Psoas muscle (tissue), 8 donors: ENCODE measurements around the gene DSCAM. TPM values are rescaled to one million over a fixed set of nuclear protein-coding genes. Genes with fewer than 3 reads are reported as not detected.

Source experiments
- ATAC-seq, 4 donors: fragments of 200-7000 bp; cut with Tn5 transposase; one replicate each; pipeline ENCODE4 v1.9.1; 2020; ENCODE audit warnings: moderate library complexity in 3 of 4, mild to moderate bottlenecking in 2 of 4
- DNase-seq, 2 donors: peaks; one replicate each; pipeline ENCODE4 v3.0.0-alpha.2; 2020
- H3K27ac ChIP-seq: fragments of 200-600 bp; one replicate; pipeline ENCODE4 v1.8.0; 2022
- H3K27me3 ChIP-seq, 3 donors: fragments of 200-600 bp in 1 of 3; one replicate each; pipeline versions ENCODE4 v1.6.1 to v1.8.0; 2013 to 2022; ENCODE audit warnings: low read length in 2 of 3, mild to moderate bottlenecking in 2 of 3, moderate library complexity in 1 of 3; ENCODE audit not compliant: insufficient read depth in 3 of 3
- H3K36me3 ChIP-seq, 2 donors: fragments of 200-600 bp in 1 of 2; one replicate each; pipeline versions ENCODE4 v1.6.1 to v1.8.0; 2013 to 2022; ENCODE audit warnings: low read depth in 1 of 2, mild to moderate bottlenecking in 1 of 2, moderate library complexity in 1 of 2; ENCODE audit not compliant: insufficient read depth in 1 of 2
- H3K4me1 ChIP-seq: fragments of 200-600 bp; one replicate; pipeline ENCODE4 v1.8.0; 2022
- H3K4me3 ChIP-seq: fragments of 200-600 bp; one replicate; pipeline ENCODE4 v1.8.0; 2022; ENCODE audit warnings: mild to moderate bottlenecking
- H3K9me3 ChIP-seq: fragments of 200-600 bp; one replicate; pipeline ENCODE4 v1.8.0; 2022
- CTCF ChIP-seq: fragments of 200-600 bp; IDR thresholded peaks from one replicate; pipeline ENCODE4 v1.8.0; 2022; ENCODE audit warnings: antibody characterized with exemption
- WGBS, 3 donors: extraction: QIAGEN DNeasy Blood & Tissue Kit; methylation state at CpG; one replicate each; pipeline versions ENCODE4 v1.1.6 to v1.1.7; 2013; 5-methylcytosine and 5-hydroxymethylcytosine counted together
- intact Hi-C, 2 donors: fragments of 100-400 bp; cut with DNase I; formaldehyde crosslinking; loops; one replicate each; pipeline versions ENCODE4 v1.11.0 to v1.14.2; 2022
- polyA plus RNA-seq, 3 donors: library from polyadenylated mRNA; stranded (reverse); fragments of 200-250 nt; gene quantifications; one replicate each; pipeline ENCODE4 v1.2.3, GENCODE V29; 2013
- total RNA-seq, 4 donors: library from RNA; stranded (reverse); fragmentation: NEBNext Ultra II Directional in 2 of 4; extraction: Animal tissue kit (Norgen Biotek cat#: 25700) in 2 of 4; gene quantifications; one replicate each; pipeline versions ENCODE4 v1.2.1 to v1.2.4, GENCODE V29; 2021 to 2023
- donor health status: healthy with polysubstance abuse.
- donor health status: DM: no; HTN: no; CAD: no; lungs with moderate emphysema.
- donor health status: Bipolar disorder and iron deficiency.
- donor health status: healthy.
- donor health status: DM: yes; HTN: yes; CAD: no.
- donor health status: DM: no; HTN: no; CAD: no.
- donor health status: DM: no; HTN: no; CAD: no.
- donor health status: DM: yes; HTN: yes; CAD: no.

The DSCAM gene
- total and polyA plus RNA-seq, 7 donors, result 0.03 to 0.04 TPM; not detected in 5

- Histone ChIP-seq H3K9me3 (no peaks in the 10 kb centered on the region), H3K4me1 (no peaks in the 10 kb centered on the region), H3K27me3 (no peaks in the 10 kb centered on the region), H3K36me3 (no peaks in the 10 kb centered on the region), H3K4me3 (no peak overlapping the region), H3K27ac (no peak overlapping the region)
- intact Hi-C loops, result loop anchor here in 1 of 2 donors (10.0 kb wide), 1 partner anchor 241 kb away; no protein-coding TSS in a partner anchor
- DNase-seq, result no peak
- 88 to 92% (median 91%) methylated on average over 6 of the region's 6 CpGs for whole genome bisulfite sequencing, 3 donors
- no peak for ATAC-seq
- no peak for TF ChIP-seq CTCF
Observed at GRCh38 chr21:40385883-40386282, 461.1 kb downstream of the DSCAM start.

- WGBS, 3 donors, result 86 to 92% (median 91%) methylated on average over 5 of the region's 5 CpGs
- no peak overlapping the region for H3K4me3 ChIP-seq
- no peak for TF ChIP-seq CTCF
- H3K36me3 ChIP-seq, result no peaks in the 10 kb centered on the region
- H3K9me3 ChIP-seq, result no peaks in the 10 kb centered on the region
- DNase-seq (no peak), ATAC-seq (no peak)
- no peaks in the 10 kb centered on the region for H3K27me3 ChIP-seq
- no peaks in the 10 kb centered on the region for H3K4me1 ChIP-seq
- intact Hi-C loops, result loop anchor here in 1 of 2 donors (10.0 kb wide), 1 partner anchor 239 kb away; no protein-coding TSS in a partner anchor
- H3K27ac ChIP-seq, result no peak overlapping the region
Observed at GRCh38 chr21:40383951-40384350, 463.0 kb downstream of the DSCAM start.

DNA sequence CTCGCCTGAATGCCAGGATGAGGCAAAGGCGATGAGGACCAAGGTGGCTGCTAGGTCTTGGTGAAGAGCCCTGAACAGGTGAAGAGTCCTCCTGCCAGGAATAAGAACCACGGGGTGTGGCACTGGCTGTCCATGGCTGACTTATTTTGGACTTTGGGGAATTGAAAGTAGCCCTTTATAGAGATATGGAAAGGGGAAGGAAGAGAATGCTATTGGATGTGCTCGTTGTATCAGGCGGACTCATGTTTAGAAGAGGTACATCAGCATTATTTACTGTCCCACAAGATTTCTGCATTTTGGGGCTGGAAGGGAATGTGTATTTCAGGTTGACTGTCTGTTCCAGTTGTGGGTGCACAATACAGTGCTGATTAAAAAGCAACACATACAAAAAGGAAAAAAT is 465.8 kb downstream of the DSCAM start:
- Histone ChIP-seq H3K36me3 (no peaks in the 10 kb centered on the region), H3K27ac (no peak overlapping the region), H3K27me3 (no peaks in the 10 kb centered on the region), H3K9me3 (no peaks in the 10 kb centered on the region), H3K4me1 (no peaks in the 10 kb centered on the region), H3K4me3 (no peak overlapping the region)
- ATAC-seq (no peak), DNase-seq (no peak)
- WGBS, 3 donors, result 86 to 88% (median 88%) methylated on average over 5 of the region's 5 CpGs
- no peak for TF ChIP-seq CTCF
- intact Hi-C loops, result loop anchor here in 1 of 2 donors (10.0 kb wide), 1 partner anchor 236 kb away; no protein-coding TSS in a partner anchor

- no peaks in the 10 kb centered on the region for H3K27me3 ChIP-seq
- 83 to 87% (median 85%) methylated on average over 11 of the region's 11 CpGs for WGBS, 3 donors
Observed at GRCh38 chr21:40379881-40380810, 466.8 kb downstream of the DSCAM start.

More at GRCh38 chr21:40379881-40380810, 466.8 kb downstream of the DSCAM start:
- no peak for DNase-seq
- no peak for ATAC-seq
- Histone ChIP-seq H3K4me3 (no peak overlapping the region), H3K27ac (no peak overlapping the region), H3K9me3 (no peaks in the 10 kb centered on the region), H3K36me3 (no peaks in the 10 kb centered on the region), H3K4me1 (no peaks in the 10 kb centered on the region)
- intact Hi-C loops, result loop anchor here in 1 of 2 donors (10.0 kb wide), 1 partner anchor 235 kb away; no protein-coding TSS in a partner anchor
- no peak for TF ChIP-seq CTCF
